Measurements from ENCODE around the gene UBAC1. TPM values are rescaled to one million over a fixed set of nuclear protein-coding genes. Genes with fewer than 3 reads are reported as not detected.
A peak's percentile ranks its signal among the peaks of the same experiment; 100 is the strongest.

UBAC1 gene
- total and polyA plus RNA-seq, 9 of the 15 experiments (the other 6 are each of a cell fraction or from before 2014, with no cell fraction given), result 94.0 to 399 (median 228) TPM

- TF ChIP-seq ZNF668 (CRISPR knock-in tag; IDR thresholded peaks at IDR 0.05), result no peak
- TF ChIP-seq, protein P1, sequence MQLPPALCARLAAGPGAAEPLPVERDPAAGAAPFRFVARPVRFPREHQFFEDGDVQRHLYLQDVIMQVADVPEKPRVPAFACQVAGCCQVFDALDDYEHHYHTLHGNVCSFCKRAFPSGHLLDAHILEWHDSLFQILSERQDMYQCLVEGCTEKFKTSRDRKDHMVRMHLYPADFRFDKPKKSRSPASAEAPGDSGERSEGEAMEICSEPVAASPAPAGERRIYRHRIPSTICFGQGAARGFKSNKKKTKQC (CRISPR knock-in tag; IDR thresholded peaks at IDR 0.05), result peak; percentile 30; the same call in 1 of the 2 replicates
- TF ChIP-seq ZNF589 (CRISPR knock-in tag; IDR thresholded peaks at IDR 0.05; ENCODE audit: low read depth), result peak; percentile 28; the same call in 1 of the 2 replicates
- TF ChIP-seq AFF4 (CRISPR knock-in tag; IDR thresholded peaks at IDR 0.05), result no peak; the same call in 1 of the 2 replicates
- TF ChIP-seq NRF1 (conservative IDR thresholded peaks at IDR 0.05 in 1 of 2, IDR thresholded peaks at IDR 0.05 in 1 of 2), result peak; percentile 24 to 47; a peak in 3 of 4 replicates
- no peak for TF ChIP-seq ZNF41 (CRISPR knock-in tag; conservative IDR thresholded peaks at IDR 0.05)
- no peak for TF ChIP-seq FOXK2 (conservative IDR thresholded peaks at IDR 0.05 in 1 of 2, IDR thresholded peaks at IDR 0.05 in 1 of 2; ENCODE audit: low read depth in 2 of 2)
- no peak for TF ChIP-seq GTF2E2 (tag; IDR thresholded peaks at IDR 0.05)
- 0 out of 2 replicates have a peak, but pooled peaks have one; percentile 33 for TF ChIP-seq ZBTB33 (CRISPR knock-in tag; IDR thresholded peaks at IDR 0.05)
- no peak for TF ChIP-seq RHOXF2B (CRISPR knock-in tag; conservative IDR thresholded peaks at IDR 0.05)
Measured at GRCh38 chr9:135992486-135993408, 31.6 kb upstream of the UBAC1 start (continued).
